GM18861 (cell line): Measurements from ENCODE around the gene PRKN.

ENCODE experiments used
- ATAC-seq: cut with Tn5 transposase; IDR thresholded peaks from one replicate; pipeline ENCODE4 v1.9.1; 2021; ENCODE audit not compliant: unreplicated experiment

Gene PRKN

GRCh38 chr6:162620073-162620472 is 107.5 kb downstream of the PRKN start:
- no peak for ATAC-seq

- ATAC-seq = no peak
Measured at GRCh38 chr6:162618448-162619002, 109.0 kb downstream of the PRKN start.

GRCh38 chr6:162615016-162615705 is 112.4 kb downstream of the PRKN start:
- ATAC-seq = no peak

- no peak for ATAC-seq
Measured at GRCh38 chr6:162613310-162613709, 114.3 kb downstream of the PRKN start.

- ATAC-seq = no peak
Measured at GRCh38 chr6:162612613-162613012, 115.0 kb downstream of the PRKN start.

- ATAC-seq = no peak
Measured at GRCh38 chr6:162610351-162610750, 117.2 kb downstream of the PRKN start.

DNA sequence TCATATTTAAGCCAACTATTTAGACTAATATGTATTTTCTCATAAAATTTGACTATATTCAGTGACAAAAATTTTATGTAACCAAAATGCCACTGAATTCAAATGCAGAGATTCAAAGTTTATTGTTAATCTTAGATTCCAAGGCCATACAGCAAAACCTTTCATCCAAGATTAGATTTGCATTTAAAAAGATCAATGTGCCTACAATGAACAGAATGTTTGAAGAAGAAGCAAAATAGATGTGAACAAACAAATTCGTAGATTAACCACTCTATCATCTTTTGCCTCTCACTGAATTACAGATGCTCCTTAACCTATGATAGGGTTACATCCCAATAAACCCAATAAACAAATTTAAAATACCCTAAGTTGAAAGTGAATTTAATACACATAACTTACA is 121.7 kb downstream of the PRKN start:
- no peak for ATAC-seq

- no peak for ATAC-seq
Measured at GRCh38 chr6:162603231-162604015, 124.1 kb downstream of the PRKN start.

GRCh38 chr6:162602759-162603158 is 124.8 kb downstream of the PRKN start:
- no peak for ATAC-seq

DNA sequence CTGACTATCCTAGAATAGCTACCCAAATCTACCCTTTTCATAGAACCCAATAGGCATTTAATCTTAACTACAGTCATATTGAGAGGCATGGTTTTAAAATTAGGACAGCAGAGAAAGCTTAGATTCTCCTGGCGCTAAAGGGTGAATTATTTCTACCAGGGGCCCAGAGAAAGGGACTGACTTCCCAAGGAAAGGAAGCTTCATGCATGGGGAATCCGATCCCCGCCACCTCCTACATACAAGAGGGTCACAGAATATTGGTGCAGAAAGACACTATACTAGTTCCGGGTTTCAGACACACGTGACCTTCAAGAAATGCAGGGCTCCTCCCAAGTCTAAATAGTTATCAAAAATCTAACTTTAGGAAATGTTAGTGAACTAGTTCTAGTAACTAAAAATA is 130.9 kb downstream of the PRKN start:
- no peak for ATAC-seq

- no peak for ATAC-seq
Measured at GRCh38 chr6:162591517-162591916, 136.0 kb downstream of the PRKN start.

DNA sequence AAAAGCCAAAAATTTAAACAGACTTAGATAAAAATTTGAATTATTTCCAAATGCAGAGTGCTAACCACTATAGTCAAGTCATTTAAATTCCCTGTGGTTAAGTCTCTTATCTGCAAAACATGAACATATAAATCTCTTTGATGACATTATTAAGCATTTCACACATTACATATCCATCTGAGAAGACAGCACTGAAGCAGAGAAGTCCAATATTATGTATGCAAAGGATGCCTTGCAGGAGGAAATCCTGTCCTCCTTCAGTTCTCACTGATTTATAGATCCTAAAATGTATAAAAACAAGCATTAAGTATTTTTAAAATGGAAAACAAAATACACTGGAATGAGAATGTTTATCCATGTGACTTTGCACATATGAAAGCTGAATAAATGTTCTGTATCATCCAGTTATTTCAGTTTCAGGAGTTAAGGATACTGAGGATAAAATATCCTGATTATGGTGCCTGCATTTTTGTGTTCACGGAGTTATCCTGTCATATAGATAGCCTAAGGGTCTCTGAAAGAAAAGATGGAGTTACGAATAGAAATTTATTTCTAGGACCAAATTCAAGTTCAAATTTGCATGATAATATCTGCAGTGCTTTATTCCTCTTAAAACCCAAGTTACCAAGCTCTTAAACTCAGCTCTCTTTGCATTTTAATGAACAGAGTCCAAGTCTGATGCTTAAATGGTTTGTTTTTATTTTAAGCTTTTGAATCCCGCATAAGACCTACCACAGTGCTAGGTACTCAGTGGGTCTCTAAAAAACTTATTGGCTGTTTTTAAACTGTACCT is 145.4 kb downstream of the PRKN start:
- ATAC-seq = no peak

- no peak for ATAC-seq
Measured at GRCh38 chr6:162580619-162581018, 146.9 kb downstream of the PRKN start.

DNA sequence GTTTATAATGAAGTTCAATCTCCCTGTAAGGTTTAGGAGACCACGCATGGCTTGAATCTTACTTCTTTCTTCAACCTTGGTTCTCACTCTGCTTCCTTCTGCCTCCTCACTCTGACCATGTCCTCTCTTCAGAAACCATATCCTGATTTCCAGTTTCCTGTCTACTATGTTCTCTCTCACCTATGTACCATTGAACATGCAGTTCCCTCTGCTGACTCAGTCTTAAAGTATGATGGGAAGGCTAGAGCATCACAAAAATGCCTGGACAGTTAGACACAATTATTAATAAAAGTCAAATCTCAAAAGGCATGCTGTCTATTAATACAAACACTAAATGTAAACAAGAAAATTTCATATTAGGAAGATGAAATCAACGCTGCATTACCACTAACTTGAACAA is 151.6 kb downstream of the PRKN start:
- ATAC-seq = no peak

DNA sequence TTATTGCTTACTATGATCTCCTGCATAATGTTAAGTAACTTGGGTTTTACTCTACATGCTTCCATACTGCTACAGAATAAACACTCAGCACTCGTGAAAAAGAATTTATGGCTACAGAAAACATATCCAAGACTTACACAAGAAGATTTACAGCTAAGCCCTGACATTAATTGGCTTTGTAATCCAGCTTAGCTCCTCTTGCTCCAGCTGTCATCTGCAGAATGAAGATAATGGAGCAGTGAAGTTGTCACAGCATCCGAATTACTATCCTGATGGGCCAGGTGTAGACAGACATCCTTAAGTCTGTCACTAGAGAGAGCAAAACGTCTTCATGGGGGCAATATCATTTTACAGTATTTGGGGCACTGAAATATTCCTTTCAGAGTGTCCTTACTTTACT is 155.3 kb downstream of the PRKN start:
- no peak for ATAC-seq

DNA sequence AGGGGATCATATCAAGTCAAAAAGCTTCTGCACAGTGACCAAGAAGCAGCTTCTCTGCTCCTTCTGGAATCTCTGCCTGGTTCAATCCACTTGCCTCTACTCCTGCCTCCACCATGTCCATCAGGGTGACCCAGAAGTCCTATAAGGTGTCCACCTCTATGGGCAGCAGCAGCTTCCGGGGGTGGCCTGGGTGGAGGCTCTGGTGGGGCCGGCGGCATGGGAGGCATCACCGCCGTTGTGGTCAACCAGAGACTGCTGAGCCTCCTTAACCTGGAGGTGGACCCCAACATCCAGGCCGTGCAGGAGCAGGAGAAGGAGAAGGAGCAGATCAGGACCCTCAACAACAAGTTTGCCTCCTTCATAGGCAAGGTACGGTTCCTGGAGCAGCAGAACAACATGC is 159.3 kb downstream of the PRKN start:
- ATAC-seq = no peak

DNA sequence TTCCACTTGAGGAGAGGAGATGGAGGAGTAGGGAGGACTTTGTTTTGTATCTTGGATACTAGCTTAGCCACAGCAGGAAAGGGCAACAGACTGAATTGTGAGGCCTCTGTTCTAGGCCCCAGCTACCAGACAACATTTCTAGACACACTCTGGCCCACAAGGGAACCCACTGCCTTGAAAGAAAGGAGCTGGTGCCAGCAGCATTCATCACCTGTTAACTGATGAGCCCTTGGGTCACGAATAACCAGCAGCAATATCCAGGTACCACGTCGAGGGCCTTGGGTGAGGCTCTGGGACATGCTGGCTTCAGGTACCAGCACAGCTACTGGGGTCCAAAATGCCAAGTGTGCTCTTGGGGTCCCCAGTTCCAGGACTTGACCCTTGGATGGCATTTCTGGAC is 165.5 kb downstream of the PRKN start:
- no peak for ATAC-seq

- ATAC-seq = no peak
Measured at GRCh38 chr6:162560891-162561290, 166.7 kb downstream of the PRKN start.

DNA sequence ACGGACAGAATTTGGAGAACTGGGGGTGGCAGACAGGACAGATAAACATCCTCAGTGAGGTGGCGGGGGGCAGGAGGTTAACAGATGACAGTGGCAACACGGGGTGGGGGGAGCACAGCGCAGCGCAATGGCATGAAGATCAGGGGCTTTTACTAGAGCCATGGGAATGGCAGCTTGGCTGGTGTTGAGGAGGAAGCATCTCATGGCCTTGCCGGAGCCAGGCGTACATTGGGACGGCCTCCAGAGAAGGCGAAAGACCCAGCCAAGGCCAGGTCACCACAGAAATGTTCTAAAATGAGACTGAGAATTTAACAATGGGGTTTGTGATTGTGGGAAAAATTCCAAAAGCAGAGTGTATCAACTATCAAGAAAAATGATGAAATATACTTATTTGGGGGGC is 173.0 kb downstream of the PRKN start:
- no peak for ATAC-seq

- ATAC-seq = no peak
Measured at GRCh38 chr6:162546905-162547304, 180.7 kb downstream of the PRKN start.

GRCh38 chr6:162543221-162543620 is 184.3 kb downstream of the PRKN start:
- no peak for ATAC-seq
